ENCODE data around the gene MICAL2. TPM values are rescaled to one million over a fixed set of nuclear protein-coding genes. Genes with fewer than 3 reads are reported as not detected.

MICAL2 gene
- total RNA-seq, 2 experiments from 2014 or later: not detected

DNA sequence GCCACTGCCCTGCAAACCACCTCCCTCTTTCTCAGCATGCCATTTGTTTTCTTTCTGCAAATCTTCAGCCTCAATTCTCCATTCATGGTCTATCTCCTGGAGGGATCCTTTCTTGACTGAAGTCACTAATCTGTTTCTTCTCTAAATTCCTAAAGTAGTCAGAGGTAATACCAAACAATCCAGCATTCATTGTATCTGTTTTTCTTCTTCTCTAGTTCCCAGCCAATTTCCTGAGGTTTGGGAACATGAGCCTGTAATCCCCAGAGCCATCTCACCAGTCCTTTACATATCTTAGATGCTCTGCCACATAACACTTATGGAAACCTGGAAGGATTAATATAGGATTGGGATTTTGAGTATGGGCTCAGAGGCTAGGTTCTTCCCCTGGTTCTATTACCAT, 86.5 kb downstream of the MICAL2 start:
- no peaks in the 10 kb centered on the region for H4K20me1 ChIP-seq (ENCODE audit: insufficient read depth, low read length)
- H3K36me3 ChIP-seq (ENCODE audit: insufficient read depth, low read length): no peaks in the 10 kb centered on the region
- no peak for DNase-seq (ENCODE audit: low spot score)
- intact Hi-C loops (cut with micrococcal nuclease; ENCODE audit: unreplicated experiment): no loop called here
- BruUV-seq (replicated peaks): no TSS peak
- no peaks in the 10 kb centered on the region for H3K79me2 ChIP-seq (ENCODE audit: insufficient read depth, low read depth, low read length)
- ChIA-PET POLR2A (no interaction called here), CTCF (ENCODE audit: unreplicated experiment) (no interaction called here)
- no peaks in the 10 kb centered on the region for H3K9me2 ChIP-seq (ENCODE audit: insufficient read depth, low read length)
- no peaks in the 10 kb centered on the region for H3K4me1 ChIP-seq (ENCODE audit: insufficient read depth, low read length, poor library complexity, severe bottlenecking)
- no peak overlapping the region for H3K4me3 ChIP-seq (ENCODE audit: low read depth, low read length, poor library complexity, severe bottlenecking)
- H2AFZ ChIP-seq (ENCODE audit: low read length): no peak overlapping the region
- no peaks in the 10 kb centered on the region for H3K9me3 ChIP-seq (ENCODE audit: low read length)
- TF ChIP-seq, protein P1, sequence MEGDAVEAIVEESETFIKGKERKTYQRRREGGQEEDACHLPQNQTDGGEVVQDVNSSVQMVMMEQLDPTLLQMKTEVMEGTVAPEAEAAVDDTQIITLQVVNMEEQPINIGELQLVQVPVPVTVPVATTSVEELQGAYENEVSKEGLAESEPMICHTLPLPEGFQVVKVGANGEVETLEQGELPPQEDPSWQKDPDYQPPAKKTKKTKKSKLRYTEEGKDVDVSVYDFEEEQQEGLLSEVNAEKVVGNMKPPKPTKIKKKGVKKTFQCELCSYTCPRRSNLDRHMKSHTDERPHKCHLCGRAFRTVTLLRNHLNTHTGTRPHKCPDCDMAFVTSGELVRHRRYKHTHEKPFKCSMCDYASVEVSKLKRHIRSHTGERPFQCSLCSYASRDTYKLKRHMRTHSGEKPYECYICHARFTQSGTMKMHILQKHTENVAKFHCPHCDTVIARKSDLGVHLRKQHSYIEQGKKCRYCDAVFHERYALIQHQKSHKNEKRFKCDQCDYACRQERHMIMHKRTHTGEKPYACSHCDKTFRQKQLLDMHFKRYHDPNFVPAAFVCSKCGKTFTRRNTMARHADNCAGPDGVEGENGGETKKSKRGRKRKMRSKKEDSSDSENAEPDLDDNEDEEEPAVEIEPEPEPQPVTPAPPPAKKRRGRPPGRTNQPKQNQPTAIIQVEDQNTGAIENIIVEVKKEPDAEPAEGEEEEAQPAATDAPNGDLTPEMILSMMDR (conservative IDR thresholded peaks at IDR 0.05; ENCODE audit: low read length): no peak
- no peak for TF ChIP-seq EZH2phosphoT487 (IDR thresholded peaks at IDR 0.05; ENCODE audit: borderline replicate concordance, low read depth, low read length)
- H3K4me2 ChIP-seq (ENCODE audit: low read length): no peak overlapping the region
- H3K27ac ChIP-seq (ENCODE audit: low read depth, low read length, poor library complexity, severe bottlenecking): no peak overlapping the region

DNA sequence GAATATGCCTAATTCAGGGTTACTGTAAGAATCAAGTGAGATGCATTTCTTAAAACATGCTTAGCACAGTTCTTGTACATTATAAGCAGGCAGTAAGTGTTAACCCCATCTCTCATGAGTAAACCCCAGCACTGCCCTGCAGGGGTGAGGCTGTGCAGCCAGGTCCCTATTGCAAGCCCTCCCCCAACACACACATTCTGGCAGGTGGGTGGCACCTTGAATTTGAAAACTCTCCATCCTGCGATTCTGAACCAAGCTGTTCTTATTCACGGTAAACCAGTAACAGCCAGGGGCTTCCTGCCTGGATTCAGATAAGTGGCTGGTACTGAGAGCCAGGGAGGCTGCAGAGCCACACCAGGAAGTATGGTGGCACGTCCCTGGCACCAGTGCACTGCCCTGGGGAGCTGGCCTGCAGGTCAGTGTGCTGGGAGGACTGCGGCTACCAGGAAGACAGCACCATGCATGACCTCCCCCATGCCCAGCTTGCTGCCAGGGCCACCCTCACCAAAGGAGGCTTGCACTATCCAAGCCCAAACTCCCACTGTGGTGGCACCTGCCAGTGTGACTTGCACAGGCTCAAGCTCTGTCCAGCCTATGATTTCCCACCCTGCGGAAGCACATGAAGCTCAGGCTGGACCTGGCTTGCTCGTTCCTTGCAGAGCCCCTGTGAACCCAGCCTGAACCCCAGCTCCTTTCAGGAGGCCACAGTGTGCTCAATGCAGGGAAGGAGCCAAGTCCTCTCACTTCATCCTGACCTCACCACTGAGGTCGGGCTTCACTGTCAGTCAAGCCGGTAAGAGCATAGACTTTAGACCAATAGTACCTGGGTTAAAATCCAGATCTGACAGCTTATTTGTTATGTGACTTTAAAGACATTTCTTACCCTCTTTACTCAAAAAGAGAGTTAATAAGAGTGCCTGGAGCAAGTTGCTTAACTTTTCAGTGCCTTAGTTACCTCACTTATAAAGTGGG, 88.1 kb downstream of the MICAL2 start:
- Histone ChIP-seq H3K4me1 (ENCODE audit: insufficient read depth, low read length, poor library complexity, severe bottlenecking) (no peaks in the 10 kb centered on the region), H3K9me3 (ENCODE audit: low read length) (no peaks in the 10 kb centered on the region), H3K79me2 (ENCODE audit: insufficient read depth, low read depth, low read length) (no peaks in the 10 kb centered on the region), H3K4me3 (ENCODE audit: low read depth, low read length, poor library complexity, severe bottlenecking) (no peak overlapping the region), H3K4me2 (ENCODE audit: low read length) (no peak overlapping the region), H2AFZ (ENCODE audit: low read length) (no peak overlapping the region), H4K20me1 (ENCODE audit: insufficient read depth, low read length) (no peaks in the 10 kb centered on the region), H3K36me3 (ENCODE audit: insufficient read depth, low read length) (no peaks in the 10 kb centered on the region), H3K27ac (ENCODE audit: low read depth, low read length, poor library complexity, severe bottlenecking) (no peak overlapping the region), H3K9me2 (ENCODE audit: insufficient read depth, low read length) (no peaks in the 10 kb centered on the region)
- intact Hi-C loops (cut with micrococcal nuclease; ENCODE audit: unreplicated experiment): no loop called here
- DNase-seq (ENCODE audit: low spot score): no peak
- CTCF ChIA-PET (ENCODE audit: unreplicated experiment): no interaction called here
- no TSS peak for BruUV-seq (replicated peaks)
- no peak for TF ChIP-seq EZH2phosphoT487 (IDR thresholded peaks at IDR 0.05; ENCODE audit: borderline replicate concordance, low read depth, low read length)
- TF ChIP-seq, protein P1 (conservative IDR thresholded peaks at IDR 0.05; ENCODE audit: low read length): no peak
- POLR2A ChIA-PET: no interaction called here

Data from OCI-LY7 (cell line).